ENCODE measurements around the gene KCNIP1. TPM values are rescaled to one million over a fixed set of nuclear protein-coding genes. Genes with fewer than 3 reads are reported as not detected.

Gene KCNIP1
- polyA plus RNA-seq, 1 donor from 2014 or later, result 13.8 TPM

DNA sequence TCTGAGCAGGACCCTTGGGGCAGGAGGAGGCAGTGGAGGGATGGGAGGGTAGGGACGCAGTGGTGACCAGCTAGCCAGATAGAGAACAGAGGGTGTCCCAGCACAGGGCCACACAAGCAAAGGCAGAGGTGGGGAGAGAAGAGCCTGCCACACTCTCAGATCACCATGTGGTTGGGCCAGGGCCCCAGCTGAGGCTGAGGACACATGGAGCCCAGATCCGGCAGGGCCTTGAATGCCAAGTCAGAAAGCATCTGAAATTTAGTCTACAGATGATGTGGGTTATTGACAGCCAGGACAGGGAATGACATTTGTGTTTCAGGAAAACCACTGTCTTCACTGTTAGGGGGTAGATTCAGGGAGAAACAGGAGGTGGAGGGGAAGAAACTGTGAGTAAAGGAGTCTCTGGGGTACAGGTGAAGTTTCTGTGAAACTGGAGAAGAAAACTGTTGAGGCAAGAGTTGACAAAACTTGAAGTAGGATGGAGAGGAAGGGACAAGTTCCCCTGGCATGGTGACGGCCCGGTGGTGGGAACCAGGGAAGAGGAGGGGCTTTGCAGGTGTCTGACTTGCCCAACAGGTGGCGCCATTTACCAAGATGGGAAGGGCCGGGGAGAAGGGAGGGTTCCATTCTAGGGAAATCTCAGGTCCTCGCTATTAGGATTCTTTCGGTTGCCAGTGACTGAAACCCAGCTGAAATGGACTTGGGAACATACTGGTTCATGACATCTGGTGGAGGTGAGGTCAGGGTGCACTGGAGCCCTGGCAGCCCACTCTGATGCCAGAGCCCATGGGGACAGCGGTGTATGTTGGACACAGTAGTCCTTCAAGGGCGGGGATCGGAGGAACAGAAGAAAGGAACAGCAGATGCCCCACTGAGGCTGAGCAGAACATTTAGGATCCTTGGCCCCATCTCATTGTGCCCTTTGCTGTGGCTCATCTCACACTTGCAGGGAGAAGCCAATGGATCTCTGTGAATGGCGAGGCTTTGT, 100.1 kb downstream of the KCNIP1 start:
- Histone ChIP-seq H3K4me3 (ENCODE audit: low read length) (peak overlapping the region; percentile 27), H3K9me3 (ENCODE audit: low read length) (no peaks in the 10 kb centered on the region), H3K9me2 (ENCODE audit: insufficient read depth, low read length) (no peaks in the 10 kb centered on the region), H3K9ac (ENCODE audit: low read length) (peak overlapping the region; percentile 4), H2AFZ (ENCODE audit: low read depth, low read length) (no peak overlapping the region), H3F3A (ENCODE audit: insufficient read depth, low read length, poor library complexity, severe bottlenecking) (no peaks in the 10 kb centered on the region), H3K79me2 (replicated peaks; ENCODE audit: insufficient read depth, low read length) (no peaks in the 10 kb centered on the region), H4K20me1 (ENCODE audit: insufficient read depth) (no peaks in the 10 kb centered on the region), H3K36me3 (ENCODE audit: insufficient read depth, low read length) (no peaks in the 10 kb centered on the region), H3K27me3 (ENCODE audit: insufficient read depth, low read depth, low read length) (no peaks in the 10 kb centered on the region), H3K27ac (ENCODE audit: low read length) (peak overlapping the region; percentile 49), H3K4me2 (ENCODE audit: low read length) (no peak overlapping the region)
- peak; percentile 58 for TF ChIP-seq SMC3 (conservative IDR thresholded peaks at IDR 0.05; ENCODE audit: poor library complexity)
- TF ChIP-seq EP300 (conservative IDR thresholded peaks at IDR 0.05; ENCODE audit: poor library complexity, severe bottlenecking), result no peak
- TF ChIP-seq, protein P1, sequence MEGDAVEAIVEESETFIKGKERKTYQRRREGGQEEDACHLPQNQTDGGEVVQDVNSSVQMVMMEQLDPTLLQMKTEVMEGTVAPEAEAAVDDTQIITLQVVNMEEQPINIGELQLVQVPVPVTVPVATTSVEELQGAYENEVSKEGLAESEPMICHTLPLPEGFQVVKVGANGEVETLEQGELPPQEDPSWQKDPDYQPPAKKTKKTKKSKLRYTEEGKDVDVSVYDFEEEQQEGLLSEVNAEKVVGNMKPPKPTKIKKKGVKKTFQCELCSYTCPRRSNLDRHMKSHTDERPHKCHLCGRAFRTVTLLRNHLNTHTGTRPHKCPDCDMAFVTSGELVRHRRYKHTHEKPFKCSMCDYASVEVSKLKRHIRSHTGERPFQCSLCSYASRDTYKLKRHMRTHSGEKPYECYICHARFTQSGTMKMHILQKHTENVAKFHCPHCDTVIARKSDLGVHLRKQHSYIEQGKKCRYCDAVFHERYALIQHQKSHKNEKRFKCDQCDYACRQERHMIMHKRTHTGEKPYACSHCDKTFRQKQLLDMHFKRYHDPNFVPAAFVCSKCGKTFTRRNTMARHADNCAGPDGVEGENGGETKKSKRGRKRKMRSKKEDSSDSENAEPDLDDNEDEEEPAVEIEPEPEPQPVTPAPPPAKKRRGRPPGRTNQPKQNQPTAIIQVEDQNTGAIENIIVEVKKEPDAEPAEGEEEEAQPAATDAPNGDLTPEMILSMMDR (IDR thresholded peaks at IDR 0.05; ENCODE audit: poor library complexity, severe bottlenecking), result peak; percentile 54
- peak; percentile 53 for TF ChIP-seq RAD21 (conservative IDR thresholded peaks at IDR 0.05)
- TF ChIP-seq POLR2AphosphoS5 (IDR thresholded peaks at IDR 0.05), result no peak

DNA sequence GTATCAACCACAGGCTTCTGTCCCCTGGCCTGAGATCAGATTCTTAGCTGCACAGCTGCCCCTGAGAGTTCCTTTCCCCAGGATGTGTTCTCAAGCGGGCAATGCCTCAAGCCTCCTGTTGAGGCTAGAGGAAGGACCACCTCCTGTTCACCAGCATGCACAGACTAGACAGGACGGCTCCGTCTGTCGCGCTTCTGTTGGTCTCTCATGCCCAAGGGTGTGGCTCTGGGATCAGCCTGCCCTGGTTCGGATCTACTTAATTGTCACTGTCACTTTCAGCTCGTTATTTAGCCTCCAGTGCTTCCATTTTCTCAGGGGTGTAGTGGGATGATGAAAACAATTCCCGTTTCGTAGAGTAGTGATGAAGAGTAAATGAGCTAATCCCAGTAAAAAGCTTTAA, 103.1 kb downstream of the KCNIP1 start:
- no peak for TF ChIP-seq RAD21 (conservative IDR thresholded peaks at IDR 0.05)
- TF ChIP-seq, protein P1 (IDR thresholded peaks at IDR 0.05; ENCODE audit: poor library complexity, severe bottlenecking), result no peak
- TF ChIP-seq TAF1 (IDR thresholded peaks at IDR 0.05; ENCODE audit: low read depth), result no peak
- TF ChIP-seq SMC3 (conservative IDR thresholded peaks at IDR 0.05; ENCODE audit: poor library complexity), result no peak
- TF ChIP-seq POLR2AphosphoS5 (IDR thresholded peaks at IDR 0.05), result no peak
- TF ChIP-seq, protein P2, sequence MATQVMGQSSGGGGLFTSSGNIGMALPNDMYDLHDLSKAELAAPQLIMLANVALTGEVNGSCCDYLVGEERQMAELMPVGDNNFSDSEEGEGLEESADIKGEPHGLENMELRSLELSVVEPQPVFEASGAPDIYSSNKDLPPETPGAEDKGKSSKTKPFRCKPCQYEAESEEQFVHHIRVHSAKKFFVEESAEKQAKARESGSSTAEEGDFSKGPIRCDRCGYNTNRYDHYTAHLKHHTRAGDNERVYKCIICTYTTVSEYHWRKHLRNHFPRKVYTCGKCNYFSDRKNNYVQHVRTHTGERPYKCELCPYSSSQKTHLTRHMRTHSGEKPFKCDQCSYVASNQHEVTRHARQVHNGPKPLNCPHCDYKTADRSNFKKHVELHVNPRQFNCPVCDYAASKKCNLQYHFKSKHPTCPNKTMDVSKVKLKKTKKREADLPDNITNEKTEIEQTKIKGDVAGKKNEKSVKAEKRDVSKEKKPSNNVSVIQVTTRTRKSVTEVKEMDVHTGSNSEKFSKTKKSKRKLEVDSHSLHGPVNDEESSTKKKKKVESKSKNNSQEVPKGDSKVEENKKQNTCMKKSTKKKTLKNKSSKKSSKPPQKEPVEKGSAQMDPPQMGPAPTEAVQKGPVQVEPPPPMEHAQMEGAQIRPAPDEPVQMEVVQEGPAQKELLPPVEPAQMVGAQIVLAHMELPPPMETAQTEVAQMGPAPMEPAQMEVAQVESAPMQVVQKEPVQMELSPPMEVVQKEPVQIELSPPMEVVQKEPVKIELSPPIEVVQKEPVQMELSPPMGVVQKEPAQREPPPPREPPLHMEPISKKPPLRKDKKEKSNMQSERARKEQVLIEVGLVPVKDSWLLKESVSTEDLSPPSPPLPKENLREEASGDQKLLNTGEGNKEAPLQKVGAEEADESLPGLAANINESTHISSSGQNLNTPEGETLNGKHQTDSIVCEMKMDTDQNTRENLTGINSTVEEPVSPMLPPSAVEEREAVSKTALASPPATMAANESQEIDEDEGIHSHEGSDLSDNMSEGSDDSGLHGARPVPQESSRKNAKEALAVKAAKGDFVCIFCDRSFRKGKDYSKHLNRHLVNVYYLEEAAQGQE (IDR thresholded peaks at IDR 0.05; ENCODE audit: borderline replicate concordance), result no peak
- TF ChIP-seq EZH2 (IDR thresholded peaks at IDR 0.05; ENCODE audit: borderline replicate concordance, insufficient read depth, low read length, poor library complexity, severe bottlenecking), result no peak
- TF ChIP-seq EP300 (conservative IDR thresholded peaks at IDR 0.05; ENCODE audit: poor library complexity, severe bottlenecking), result no peak
- no peak for TF ChIP-seq MXI1 (conservative IDR thresholded peaks at IDR 0.05; ENCODE audit: poor library complexity, severe bottlenecking)
- no peak overlapping the region for H3K27ac ChIP-seq (ENCODE audit: low read length)
- H3K4me2 ChIP-seq (ENCODE audit: low read length), result no peak overlapping the region
- H3K27me3 ChIP-seq (ENCODE audit: insufficient read depth, low read depth, low read length), result no peaks in the 10 kb centered on the region
- no peak overlapping the region for H3K9ac ChIP-seq (ENCODE audit: low read length)
- no peaks in the 10 kb centered on the region for H4K20me1 ChIP-seq (ENCODE audit: insufficient read depth)
- H3F3A ChIP-seq (ENCODE audit: insufficient read depth, low read length, poor library complexity, severe bottlenecking), result peaks cover 3% of the 10 kb centered on the region
- no peak overlapping the region for H3K4me3 ChIP-seq (ENCODE audit: low read length)
- H3K9me2 ChIP-seq (ENCODE audit: insufficient read depth, low read length), result no peaks in the 10 kb centered on the region
- H3K36me3 ChIP-seq (ENCODE audit: insufficient read depth, low read length), result no peaks in the 10 kb centered on the region
- H2AFZ ChIP-seq (ENCODE audit: low read depth, low read length), result no peak overlapping the region
- no peaks in the 10 kb centered on the region for H3K9me3 ChIP-seq (ENCODE audit: low read length)
- no peaks in the 10 kb centered on the region for H3K79me2 ChIP-seq (replicated peaks; ENCODE audit: insufficient read depth, low read length)
